ENCODE data around the gene CSK. TPM values are rescaled to one million over a fixed set of nuclear protein-coding genes. Genes with fewer than 3 reads are reported as not detected.

CSK gene
- total RNA-seq, 1 experiment from 2014 or later: 49.2 TPM

- no CpG with 5 or more reads among the region's 15 CpGs for WGBS (ENCODE audit: extremely low coverage, insufficient read length, low lambda C conversion rate)
- Histone ChIP-seq H3K79me1 (ENCODE audit: insufficient read depth, low read depth, low read length, poor library complexity, severe bottlenecking) (no peaks in the 10 kb centered on the region), H2BK5ac (ENCODE audit: insufficient read length, low read length) (no peak overlapping the region), H4K5ac (ENCODE audit: insufficient read length, low read depth, low read length) (no peak overlapping the region), H4K8ac (replicated peaks; ENCODE audit: insufficient read length, low read depth, low read length) (no peak overlapping the region), H4K20me1 (ENCODE audit: control insufficient read depth, insufficient read depth, insufficient read length) (no peaks in the 10 kb centered on the region), H3K18ac (ENCODE audit: insufficient read length, low read depth, low read length) (no peak overlapping the region), H2BK120ac (ENCODE audit: low read depth, low read length, poor library complexity, severe bottlenecking) (no peak overlapping the region), H2BK12ac (ENCODE audit: insufficient read length, low read depth, low read length) (no peak overlapping the region), H3K14ac (ENCODE audit: insufficient read depth, low read length) (no peak overlapping the region), H3K4ac (ENCODE audit: low read depth, low read length) (no peak overlapping the region), H3K4me1 (ENCODE audit: insufficient read depth, low read length) (no peaks in the 10 kb centered on the region; the same call in 1 of the 2 replicates), H2AFZ (ENCODE audit: low read length) (no peak overlapping the region), H3K27ac (ENCODE audit: insufficient read length, low read depth, low read length) (no peak overlapping the region), H4K91ac (ENCODE audit: insufficient read length, low read depth, low read length) (no peak overlapping the region), H3K9ac (ENCODE audit: extremely low read depth, insufficient read length, low read length) (no peak overlapping the region), H3K23ac (ENCODE audit: insufficient read length, low read depth, low read length) (no peak overlapping the region), H3K56ac (ENCODE audit: insufficient read length, low read depth, low read length) (no peak overlapping the region), H3K27me3 (ENCODE audit: insufficient read depth, low read length) (no peaks in the 10 kb centered on the region), H3K79me2 (ENCODE audit: insufficient read depth, low read length) (no peaks in the 10 kb centered on the region), H2AK5ac (ENCODE audit: insufficient read length, low read length) (no peak overlapping the region), H2BK15ac (ENCODE audit: low read depth, low read length) (no peak overlapping the region), H3K4me2 (ENCODE audit: insufficient read depth, insufficient read length, low read length) (no peak overlapping the region), H3K23me2 (ENCODE audit: insufficient read length, low read depth, low read length, poor library complexity, severe bottlenecking) (no peaks in the 10 kb centered on the region), H3K9me3 (ENCODE audit: control insufficient read depth, low read depth, low read length) (no peaks in the 10 kb centered on the region), H3T11ph (ENCODE audit: low read length) (no peak overlapping the region), H2BK20ac (ENCODE audit: low read depth, low read length, poor library complexity, severe bottlenecking) (no peak overlapping the region)
- no peaks in the 10 kb centered on the region for H3K36me3 Mint-ChIP-seq (ENCODE audit: insufficient read depth in 1 of 3, low read depth in 3 of 3)
- H3K4me1 Mint-ChIP-seq: peaks cover 15 to 20% of the 10 kb centered on the region in 2 experiments
- DNase-seq: no peak
- no peak overlapping the region for H3K4me3 Mint-ChIP-seq
- no peak for TF ChIP-seq CTCF (conservative IDR thresholded peaks at IDR 0.05)
- no peak overlapping the region for H3K27ac Mint-ChIP-seq
- peaks cover 12% of the 10 kb centered on the region for H3K27me3 Mint-ChIP-seq (ENCODE audit: low read depth)
- H3K9me3 Mint-ChIP-seq: no peaks in the 10 kb centered on the region
Observed at GRCh38 chr15:74763416-74763815, 18.5 kb upstream of the CSK start.

Data from H9 (cell line).